Subcutaneous abdominal adipose tissue (tissue), 5 donors: ENCODE measurements around the gene CCDC30.

Source experiments
- H3K27ac ChIP-seq: one replicate; pipeline ENCODE4 v1.7.0; 2013; ENCODE audit warnings: low read depth, mild to moderate bottlenecking, inconsistent platforms, low read length, moderate library complexity
- H3K27me3 ChIP-seq, 5 donors: one replicate each; pipeline ENCODE4 v1.7.0; 2013; ENCODE audit warnings: low read length in 5 of 5, inconsistent platforms in 1 of 5; ENCODE audit not compliant: control insufficient read depth in 5 of 5, insufficient read depth in 4 of 5
- H3K36me3 ChIP-seq, 5 donors: one replicate each; pipeline ENCODE4 v1.7.0; 2013; ENCODE audit warnings: low read length in 5 of 5; ENCODE audit not compliant: control insufficient read depth in 5 of 5, insufficient read depth in 5 of 5
- H3K4me1 ChIP-seq, 5 donors: one replicate each; pipeline ENCODE4 v1.7.0; 2013; ENCODE audit warnings: low read length in 5 of 5, mild to moderate bottlenecking in 3 of 5, moderate library complexity in 1 of 5; ENCODE audit not compliant: control insufficient read depth in 5 of 5, insufficient read depth in 5 of 5
- H3K4me3 ChIP-seq, 5 donors: one replicate each; pipeline ENCODE4 v1.7.0; 2013; ENCODE audit warnings: low read length in 5 of 5, low read depth in 1 of 5
- H3K9ac ChIP-seq, 5 donors: one replicate each; pipeline ENCODE4 v1.7.0; 2013; ENCODE audit warnings: low read length in 5 of 5, mild to moderate bottlenecking in 4 of 5, moderate library complexity in 3 of 5
- H3K9me3 ChIP-seq, 5 donors: one replicate each; pipeline ENCODE4 v1.7.0; 2013; ENCODE audit warnings: low read length in 5 of 5; ENCODE audit not compliant: control insufficient read depth in 5 of 5
- donor health status: healthy.
- donor health status: healthy.
- donor health status: healthy.
- donor health status: healthy.
- donor health status: healthy.

Gene CCDC30

GRCh38 chr1:42449256-42449655, 13.8 kb upstream of the CCDC30 start:
- H3K36me3 ChIP-seq: no peaks in the 10 kb centered on the region
- no peaks in the 10 kb centered on the region for H3K4me1 ChIP-seq
- no peak overlapping the region for H3K27ac ChIP-seq
- no peak overlapping the region for H3K4me3 ChIP-seq
- no peaks in the 10 kb centered on the region for H3K9me3 ChIP-seq
- no peaks in the 10 kb centered on the region for H3K27me3 ChIP-seq
- H3K9ac ChIP-seq: no peak overlapping the region

- Histone ChIP-seq H3K27me3 (no peaks in the 10 kb centered on the region), H3K9ac (no peak overlapping the region)
Observed at GRCh38 chr1:42450061-42450460, 13.0 kb upstream of the CCDC30 start.

GRCh38 chr1:42453386-42453785, 9.7 kb upstream of the CCDC30 start:
- Histone ChIP-seq H3K27ac (no peak overlapping the region), H3K27me3 (no peaks in the 10 kb centered on the region), H3K4me1 (peaks cover 8 to 22% (median 18%) of the 10 kb centered on the region in 5 donors), H3K36me3 (peaks cover 0 to 4% (median 4%) of the 10 kb centered on the region in 5 donors), H3K9me3 (no peaks in the 10 kb centered on the region), H3K4me3 (no peak overlapping the region), H3K9ac (no peak overlapping the region)

More at GRCh38 chr1:42450061-42450460, 13.0 kb upstream of the CCDC30 start:
- Histone ChIP-seq H3K4me3 (no peak overlapping the region), H3K9me3 (no peaks in the 10 kb centered on the region), H3K4me1 (peaks cover 0 to 2% (median 0%) of the 10 kb centered on the region in 5 donors), H3K27ac (no peak overlapping the region), H3K36me3 (no peaks in the 10 kb centered on the region)

- no peak overlapping the region for H3K27ac ChIP-seq
- H3K27me3 ChIP-seq: no peaks in the 10 kb centered on the region
- H3K4me3 ChIP-seq: no peak overlapping the region
- no peaks in the 10 kb centered on the region for H3K9me3 ChIP-seq
- no peak overlapping the region for H3K9ac ChIP-seq
- H3K4me1 ChIP-seq: peaks cover 8 to 22% (median 18%) of the 10 kb centered on the region in 5 donors
- H3K36me3 ChIP-seq: peaks cover 1 to 14% (median 11%) of the 10 kb centered on the region in 5 donors
Observed at GRCh38 chr1:42454403-42454802, 8.7 kb upstream of the CCDC30 start.

GRCh38 chr1:42456010-42456753, 6.9 kb upstream of the CCDC30 start, which contains the start of the genes PPCS and ZMYND12:
TSS of gene PPCS (plus strand) at chr1:42456543. CDS start at chr1:42456566, 23 bp downstream.
TSS of gene ZMYND12 (minus strand) at chr1:42456022. CDS start at chr1:42455997, 25 bp downstream.
- peaks cover 8 to 22% (median 18%) of the 10 kb centered on the region in 5 donors for H3K4me1 ChIP-seq
- H3K36me3 ChIP-seq: peaks cover 12 to 30% (median 24%) of the 10 kb centered on the region in 5 donors
- H3K4me3 ChIP-seq: peak within 1 kb of the TSS; percentile 92 to 98 (median 97)
- H3K9ac ChIP-seq: peak within 1 kb of the TSS; percentile 89 to 96 (median 90)
- no peaks in the 10 kb centered on the region for H3K27me3 ChIP-seq
- H3K9me3 ChIP-seq: no peaks in the 10 kb centered on the region
- peak within 1 kb of the TSS; percentile 92 for H3K27ac ChIP-seq

GRCh38 chr1:42456754-42457089, 6.4 kb upstream of the CCDC30 start:
- peaks cover 12 to 31% (median 24%) of the 10 kb centered on the region in 5 donors for H3K36me3 ChIP-seq
- peak overlapping the region; percentile 68 to 96 (median 90) for H3K9ac ChIP-seq
- peak overlapping the region; percentile 92 to 98 (median 97) for H3K4me3 ChIP-seq
- H3K9me3 ChIP-seq: no peaks in the 10 kb centered on the region
- peaks cover 8 to 22% (median 18%) of the 10 kb centered on the region in 5 donors for H3K4me1 ChIP-seq
- H3K27ac ChIP-seq: peak overlapping the region; percentile 92
- no peaks in the 10 kb centered on the region for H3K27me3 ChIP-seq

GRCh38 chr1:42461196-42461595, 1.9 kb upstream of the CCDC30 start:
- Histone ChIP-seq H3K36me3 (peaks cover 12 to 31% (median 24%) of the 10 kb centered on the region in 5 donors), H3K4me3 (no peak overlapping the region), H3K9me3 (no peaks in the 10 kb centered on the region), H3K27ac (no peak overlapping the region), H3K4me1 (peaks cover 9 to 27% (median 24%) of the 10 kb centered on the region in 5 donors), H3K9ac (no peak overlapping the region), H3K27me3 (no peaks in the 10 kb centered on the region)

- Histone ChIP-seq H3K36me3 (peaks cover 12 to 23% (median 19%) of the 10 kb centered on the region in 5 donors), H3K4me1 (peaks cover 3 to 16% (median 14%) of the 10 kb centered on the region in 5 donors), H3K9ac (peak overlapping the region in 2 of 5 donors; percentile 65), H3K4me3 (peak overlapping the region; percentile 80 to 90 (median 87)), H3K27ac (no peak overlapping the region), H3K27me3 (no peaks in the 10 kb centered on the region), H3K9me3 (no peaks in the 10 kb centered on the region)
Observed at GRCh38 chr1:42463921-42464320, 835 bp downstream of the CCDC30 start.

GRCh38 chr1:42466030-42466429, 2.9 kb downstream of the CCDC30 start:
- Histone ChIP-seq H3K27me3 (no peaks in the 10 kb centered on the region), H3K4me3 (no peak overlapping the region), H3K4me1 (peaks cover 3 to 16% (median 14%) of the 10 kb centered on the region in 5 donors), H3K36me3 (peaks cover 0 to 2% (median 1%) of the 10 kb centered on the region in 5 donors), H3K27ac (no peak overlapping the region), H3K9ac (no peak overlapping the region), H3K9me3 (no peaks in the 10 kb centered on the region)

- Histone ChIP-seq H3K27ac (no peak overlapping the region), H3K36me3 (peaks cover 0 to 3% (median 0%) of the 10 kb centered on the region in 5 donors), H3K9ac (no peak overlapping the region), H3K27me3 (no peaks in the 10 kb centered on the region), H3K9me3 (no peaks in the 10 kb centered on the region), H3K4me3 (no peak overlapping the region), H3K4me1 (no peaks in the 10 kb centered on the region)
Observed at GRCh38 chr1:42469727-42470126, 6.6 kb downstream of the CCDC30 start.
